ENCODE measurements around the gene RBM20.

Gene RBM20

DNA sequence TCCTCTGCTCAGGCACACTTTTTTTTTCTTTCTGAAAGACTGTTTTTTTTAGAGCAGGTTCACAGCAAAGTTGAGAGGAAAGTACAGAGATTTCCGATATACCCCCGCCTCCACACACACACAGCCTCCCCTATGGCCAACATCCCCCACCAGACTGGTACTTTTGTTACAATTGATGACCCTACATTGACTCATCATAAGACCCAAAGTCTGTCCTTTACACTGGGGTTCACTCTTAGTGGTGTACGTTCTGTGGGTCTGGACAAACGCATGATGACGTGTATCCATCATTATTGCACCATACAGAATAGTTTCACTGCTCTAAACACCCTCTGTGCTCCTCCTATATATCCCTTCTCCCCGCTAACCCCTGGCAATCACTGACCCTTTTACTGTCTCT, 107.7 kb downstream of the RBM20 start:
- no peaks in the 10 kb centered on the region for H3K4me1 ChIP-seq (ENCODE audit: control insufficient read depth in 1 of 2, insufficient read depth in 1 of 2, low read depth in 1 of 2, low read length in 1 of 2)
- no peaks in the 10 kb centered on the region for H3K36me3 ChIP-seq
- H3K9me3 ChIP-seq = no peaks in the 10 kb centered on the region
- no peaks in the 10 kb centered on the region for H3K27me3 ChIP-seq
- H3K27ac ChIP-seq = no peak overlapping the region
- no peak overlapping the region for H3K4me3 ChIP-seq (ENCODE audit: low read depth in 1 of 2, low read length in 1 of 2)
- TF ChIP-seq, protein P1, sequence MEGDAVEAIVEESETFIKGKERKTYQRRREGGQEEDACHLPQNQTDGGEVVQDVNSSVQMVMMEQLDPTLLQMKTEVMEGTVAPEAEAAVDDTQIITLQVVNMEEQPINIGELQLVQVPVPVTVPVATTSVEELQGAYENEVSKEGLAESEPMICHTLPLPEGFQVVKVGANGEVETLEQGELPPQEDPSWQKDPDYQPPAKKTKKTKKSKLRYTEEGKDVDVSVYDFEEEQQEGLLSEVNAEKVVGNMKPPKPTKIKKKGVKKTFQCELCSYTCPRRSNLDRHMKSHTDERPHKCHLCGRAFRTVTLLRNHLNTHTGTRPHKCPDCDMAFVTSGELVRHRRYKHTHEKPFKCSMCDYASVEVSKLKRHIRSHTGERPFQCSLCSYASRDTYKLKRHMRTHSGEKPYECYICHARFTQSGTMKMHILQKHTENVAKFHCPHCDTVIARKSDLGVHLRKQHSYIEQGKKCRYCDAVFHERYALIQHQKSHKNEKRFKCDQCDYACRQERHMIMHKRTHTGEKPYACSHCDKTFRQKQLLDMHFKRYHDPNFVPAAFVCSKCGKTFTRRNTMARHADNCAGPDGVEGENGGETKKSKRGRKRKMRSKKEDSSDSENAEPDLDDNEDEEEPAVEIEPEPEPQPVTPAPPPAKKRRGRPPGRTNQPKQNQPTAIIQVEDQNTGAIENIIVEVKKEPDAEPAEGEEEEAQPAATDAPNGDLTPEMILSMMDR (IDR thresholded peaks at IDR 0.05) = no peak

DNA sequence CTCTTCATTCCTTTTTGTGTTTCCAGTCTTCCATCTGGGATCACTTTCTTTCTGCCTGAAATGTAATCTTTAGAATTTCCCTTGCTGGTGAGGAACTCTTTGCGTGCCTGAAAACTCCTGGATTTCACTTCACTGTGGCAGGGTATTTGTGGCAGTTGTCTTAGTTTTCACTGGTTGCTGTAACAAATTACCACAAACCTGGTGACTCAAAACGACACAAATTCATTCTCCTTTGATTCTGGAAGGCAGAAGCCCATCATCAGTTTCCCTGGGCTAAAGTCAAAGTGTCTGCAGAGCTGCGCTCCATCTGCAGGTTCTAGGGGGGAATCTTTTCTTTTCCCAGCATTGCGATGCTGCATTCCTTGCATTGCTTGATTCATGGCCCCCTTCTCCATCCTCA, 109.3 kb downstream of the RBM20 start:
- Histone ChIP-seq H3K4me3 (ENCODE audit: low read depth in 1 of 2, low read length in 1 of 2) (no peak overlapping the region), H3K27ac (no peak overlapping the region), H3K36me3 (no peaks in the 10 kb centered on the region), H3K4me1 (ENCODE audit: control insufficient read depth in 1 of 2, insufficient read depth in 1 of 2, low read depth in 1 of 2, low read length in 1 of 2) (no peaks in the 10 kb centered on the region), H3K27me3 (no peaks in the 10 kb centered on the region), H3K9me3 (no peaks in the 10 kb centered on the region)
- TF ChIP-seq, protein P1 (IDR thresholded peaks at IDR 0.05) = no peak

DNA sequence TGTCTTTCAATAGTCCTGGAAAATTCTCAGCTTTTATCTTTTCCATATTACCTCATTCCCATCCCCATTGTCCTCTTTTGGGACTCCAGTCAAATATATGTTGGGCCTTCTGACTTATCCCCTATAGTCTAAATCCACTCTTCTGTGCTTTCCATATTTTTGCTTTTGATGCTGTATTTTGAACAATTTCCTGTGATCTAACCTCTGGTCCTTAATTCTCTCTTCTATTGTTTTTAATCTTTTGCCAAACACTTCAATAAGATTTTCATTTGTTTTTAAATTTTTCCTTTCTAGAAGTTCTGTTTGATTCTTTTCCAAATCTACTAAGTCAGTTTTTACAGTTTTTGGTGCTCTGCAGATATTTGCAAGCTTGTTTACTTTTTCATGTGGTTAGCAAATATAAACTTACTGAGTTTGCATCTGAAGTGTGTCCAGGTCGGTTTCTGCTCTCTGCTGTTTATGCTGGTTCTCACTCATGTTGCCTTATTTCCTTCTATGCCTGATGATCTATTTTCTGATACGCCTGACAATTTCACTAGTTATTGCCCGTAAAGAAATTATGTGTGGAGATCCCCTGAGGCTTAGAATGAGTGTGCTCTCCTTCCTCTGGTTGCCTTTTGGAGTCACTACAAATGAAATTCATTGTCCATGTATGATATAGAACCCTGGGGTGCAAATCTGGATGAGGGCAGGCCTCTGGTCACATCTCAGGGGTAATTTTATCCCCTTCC, 110.4 kb downstream of the RBM20 start:
- Histone ChIP-seq H3K4me1 (ENCODE audit: control insufficient read depth in 1 of 2, insufficient read depth in 1 of 2, low read depth in 1 of 2, low read length in 1 of 2) (no peaks in the 10 kb centered on the region), H3K4me3 (ENCODE audit: low read depth in 1 of 2, low read length in 1 of 2) (no peak overlapping the region), H3K9me3 (no peaks in the 10 kb centered on the region), H3K27ac (no peak overlapping the region), H3K27me3 (no peaks in the 10 kb centered on the region), H3K36me3 (no peaks in the 10 kb centered on the region)
- TF ChIP-seq, protein P1 (IDR thresholded peaks at IDR 0.05) = no peak

DNA sequence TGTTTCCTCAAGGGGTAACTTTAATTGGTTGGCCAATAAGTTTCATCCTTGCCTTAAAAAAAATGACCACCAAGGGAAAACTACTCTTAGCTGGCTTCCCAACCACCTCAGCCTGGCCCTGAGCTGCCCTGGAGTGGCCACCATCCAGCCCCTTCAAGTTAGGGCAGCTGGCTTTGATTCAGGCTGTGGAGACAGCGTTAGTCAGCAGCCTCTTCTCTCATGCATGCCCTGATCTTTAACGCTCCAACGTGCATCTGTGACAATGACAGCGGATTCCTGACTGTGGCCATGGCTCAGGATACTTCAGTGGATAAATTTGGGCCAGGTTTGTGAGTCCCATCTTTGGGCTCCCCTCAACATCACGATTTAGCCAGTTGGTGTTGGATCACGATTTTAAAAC, 111.6 kb downstream of the RBM20 start:
- Histone ChIP-seq H3K36me3 (no peaks in the 10 kb centered on the region), H3K9me3 (no peaks in the 10 kb centered on the region), H3K4me3 (ENCODE audit: low read depth in 1 of 2, low read length in 1 of 2) (no peak overlapping the region), H3K27me3 (no peaks in the 10 kb centered on the region), H3K27ac (no peak overlapping the region), H3K4me1 (ENCODE audit: control insufficient read depth in 1 of 2, insufficient read depth in 1 of 2, low read depth in 1 of 2, low read length in 1 of 2) (no peaks in the 10 kb centered on the region)
- TF ChIP-seq, protein P1 (IDR thresholded peaks at IDR 0.05) = no peak

DNA sequence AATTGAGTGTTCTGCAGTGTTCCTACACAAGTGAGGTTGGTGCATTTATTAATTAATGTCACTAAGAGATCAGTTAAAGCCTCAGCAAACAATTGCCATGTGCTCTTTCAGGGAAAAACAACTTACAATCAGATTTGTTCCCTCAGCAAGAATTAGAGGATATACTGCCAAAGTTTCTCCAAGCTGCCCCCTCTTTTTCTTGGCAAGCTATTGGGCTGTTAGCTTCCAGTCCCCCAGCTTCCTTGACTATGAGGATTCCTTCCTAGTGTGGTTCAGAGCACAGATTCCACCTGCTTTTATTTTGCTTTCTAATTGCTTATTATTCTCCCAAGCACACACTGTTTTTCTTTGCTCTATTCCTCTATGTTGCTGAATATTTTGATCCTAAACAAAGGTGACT, 112.7 kb downstream of the RBM20 start:
- Histone ChIP-seq H3K4me3 (ENCODE audit: low read depth in 1 of 2, low read length in 1 of 2) (no peak overlapping the region), H3K36me3 (no peaks in the 10 kb centered on the region)

More for the DNA sequence above, 112.7 kb downstream of the RBM20 start:
- no peak overlapping the region for H3K27ac ChIP-seq
- TF ChIP-seq, protein P1 (IDR thresholded peaks at IDR 0.05) = no peak
- H3K9me3 ChIP-seq = no peaks in the 10 kb centered on the region
- no peaks in the 10 kb centered on the region for H3K4me1 ChIP-seq (ENCODE audit: control insufficient read depth in 1 of 2, insufficient read depth in 1 of 2, low read depth in 1 of 2, low read length in 1 of 2)
- H3K27me3 ChIP-seq = no peaks in the 10 kb centered on the region
